Neural cell (in vitro differentiated cells): ENCODE results near the gene ABCA12. TPM values are rescaled to one million over a fixed set of nuclear protein-coding genes. Genes with fewer than 3 reads are reported as not detected.

Experiments used
- H2AFZ ChIP-seq: fragments of 200-600, 300-800 bp; sonication (generic), shearing (Covaris generic); 2 replicates; pipeline ENCODE4 v1.6.0; 2014; ENCODE audit warnings: low read depth, mild to moderate bottlenecking, antibody characterized with exemption, low read length, moderate library complexity
- H3F3A ChIP-seq: fragments of 200-600 bp; shearing (Covaris generic); 2 replicates; pipeline ENCODE4 v1.6.1; 2016; ENCODE audit warnings: mild to moderate bottlenecking, moderate library complexity, mixed read lengths, antibody characterized with exemption, low read length; ENCODE audit not compliant: insufficient read depth, poor library complexity, severe bottlenecking
- H3K27ac ChIP-seq: fragments of 200-600, 300-800 bp; sonication (generic), shearing (Covaris generic); 2 replicates; pipeline ENCODE4 v1.5.1; 2014; ENCODE audit warnings: mild to moderate bottlenecking, low read length, moderate library complexity
- H3K27me3 ChIP-seq: fragments of 300-800, 200-600 bp; sonication (generic), shearing (Covaris generic); 2 replicates; pipeline ENCODE4 v1.6.0; 2014; ENCODE audit warnings: mild to moderate bottlenecking, low read depth, low read length, moderate library complexity; ENCODE audit not compliant: insufficient read depth
- H3K36me3 ChIP-seq: fragments of 300-800, 200-600 bp; sonication (generic), shearing (Covaris generic); 2 replicates; pipeline ENCODE4 v1.5.1; 2014; ENCODE audit warnings: mild to moderate bottlenecking, antibody characterized with exemption, low read length, moderate library complexity; ENCODE audit not compliant: insufficient read depth
- H3K4me2 ChIP-seq: fragments of 300-800, 200-600 bp; sonication (generic), shearing (Covaris generic); 2 replicates; pipeline ENCODE4 v1.6.0; 2014; ENCODE audit warnings: mild to moderate bottlenecking, low read length
- H3K4me3 ChIP-seq: fragments of 300-800, 200-600 bp; sonication (generic), shearing (Covaris generic); 2 replicates; pipeline ENCODE4 v1.5.1; 2014; ENCODE audit warnings: mild to moderate bottlenecking, low read length, moderate library complexity
- H3K79me2 ChIP-seq: fragments of 200-600 bp; shearing (Covaris generic); replicated peaks from 2 replicates; pipeline ENCODE4 v1.6.0; 2014; ENCODE audit warnings: mild to moderate bottlenecking, low read length, moderate library complexity; ENCODE audit not compliant: insufficient read depth
- H3K9ac ChIP-seq: fragments of 300-800, 200-600 bp; sonication (generic), shearing (Covaris generic); 2 replicates; pipeline ENCODE4 v1.6.1; 2016; ENCODE audit warnings: mild to moderate bottlenecking, low read length, mixed read lengths
- H3K9me2 ChIP-seq: fragments of 200-600 bp; shearing (Covaris generic); 2 replicates; pipeline ENCODE4 v1.6.1; 2016; ENCODE audit warnings: mild to moderate bottlenecking, low read length, mixed read lengths; ENCODE audit not compliant: insufficient read depth
- H3K9me3 ChIP-seq: fragments of 200-600, 300-800 bp; sonication (generic), shearing (Covaris generic); 2 replicates; pipeline ENCODE4 v1.6.1; 2016; ENCODE audit warnings: mild to moderate bottlenecking, mixed run types, low read length, moderate library complexity, mixed read lengths
- H4K20me1 ChIP-seq: fragments of 200-600 bp; shearing (Covaris generic); 2 replicates; pipeline ENCODE4 v1.6.1; 2016; ENCODE audit warnings: mild to moderate bottlenecking, mixed run types; ENCODE audit not compliant: insufficient read depth
- CTCF ChIP-seq: fragments of 450-650 bp; IDR thresholded peaks from 2 replicates; pipeline ENCODE4 v1.5.1; 2014; ENCODE audit warnings: antibody characterized with exemption, mild to moderate bottlenecking, moderate library complexity; ENCODE audit not compliant: poor library complexity, severe bottlenecking
- EP300 ChIP-seq: fragments of 450-650 bp; conservative IDR thresholded peaks from 2 replicates; pipeline ENCODE4 v1.6.1; 2014; ENCODE audit warnings: antibody characterized with exemption, mild to moderate bottlenecking, moderate library complexity; ENCODE audit not compliant: poor library complexity, severe bottlenecking
- EZH2 ChIP-seq: fragments of 200-600, 300-800 bp; shearing (Covaris generic), sonication (generic); IDR thresholded peaks from 2 replicates; pipeline ENCODE4 v1.6.1; 2014; ENCODE audit warnings: antibody characterized with exemption, low read length, borderline replicate concordance, mild to moderate bottlenecking; ENCODE audit not compliant: insufficient read depth, poor library complexity, severe bottlenecking
- MXI1 ChIP-seq: fragments of 450-650 bp; conservative IDR thresholded peaks from 2 replicates; pipeline ENCODE4 v1.6.1; 2014; ENCODE audit warnings: antibody characterized with exemption, mild to moderate bottlenecking; ENCODE audit not compliant: poor library complexity, severe bottlenecking
- POLR2AphosphoS5 ChIP-seq: IDR thresholded peaks from 2 replicates; pipeline ENCODE4 v1.6.1; 2012
- RAD21 ChIP-seq: fragments of 450-650 bp; conservative IDR thresholded peaks from 2 replicates; pipeline ENCODE4 v1.6.1; 2014; ENCODE audit warnings: antibody characterized with exemption, mild to moderate bottlenecking, moderate library complexity
- SMC3 ChIP-seq: fragments of 450-650 bp; conservative IDR thresholded peaks from 2 replicates; pipeline ENCODE4 v1.6.1; 2014; ENCODE audit warnings: antibody characterized with exemption, mild to moderate bottlenecking, moderate library complexity; ENCODE audit not compliant: poor library complexity
- TAF1 ChIP-seq: IDR thresholded peaks from 2 replicates; pipeline ENCODE4 v1.6.1; 2012; ENCODE audit warnings: low read depth
- polyA plus RNA-seq: library from polyadenylated mRNA; depleted of rRNA; stranded (reverse); fragments of >200 nt; gene quantifications from 2 replicates; pipeline ENCODE4 v1.2.3, GENCODE V29; 2014
- TF ChIP-seq, protein P1 (sequence below): IDR thresholded peaks from 2 replicates; pipeline ENCODE4 v1.6.1; 2012; ENCODE audit warnings: borderline replicate concordance

ABCA12 gene
- polyA plus RNA-seq, 1 donor from 2014 or later = not detected

GRCh38 chr2:214960677-214961076 lies 177.7 kb downstream of the ABCA12 start:
- H2AFZ ChIP-seq = no peak overlapping the region
- no peak overlapping the region for H3K4me3 ChIP-seq
- H3F3A ChIP-seq = peaks cover 4% of the 10 kb centered on the region
- no peak overlapping the region for H3K9ac ChIP-seq
- H3K27me3 ChIP-seq = no peaks in the 10 kb centered on the region
- H3K79me2 ChIP-seq = no peaks in the 10 kb centered on the region
- no peak overlapping the region for H3K4me2 ChIP-seq
- H3K36me3 ChIP-seq = no peaks in the 10 kb centered on the region
- H3K27ac ChIP-seq = no peak overlapping the region
- no peaks in the 10 kb centered on the region for H3K9me3 ChIP-seq
- TF ChIP-seq, protein P1, sequence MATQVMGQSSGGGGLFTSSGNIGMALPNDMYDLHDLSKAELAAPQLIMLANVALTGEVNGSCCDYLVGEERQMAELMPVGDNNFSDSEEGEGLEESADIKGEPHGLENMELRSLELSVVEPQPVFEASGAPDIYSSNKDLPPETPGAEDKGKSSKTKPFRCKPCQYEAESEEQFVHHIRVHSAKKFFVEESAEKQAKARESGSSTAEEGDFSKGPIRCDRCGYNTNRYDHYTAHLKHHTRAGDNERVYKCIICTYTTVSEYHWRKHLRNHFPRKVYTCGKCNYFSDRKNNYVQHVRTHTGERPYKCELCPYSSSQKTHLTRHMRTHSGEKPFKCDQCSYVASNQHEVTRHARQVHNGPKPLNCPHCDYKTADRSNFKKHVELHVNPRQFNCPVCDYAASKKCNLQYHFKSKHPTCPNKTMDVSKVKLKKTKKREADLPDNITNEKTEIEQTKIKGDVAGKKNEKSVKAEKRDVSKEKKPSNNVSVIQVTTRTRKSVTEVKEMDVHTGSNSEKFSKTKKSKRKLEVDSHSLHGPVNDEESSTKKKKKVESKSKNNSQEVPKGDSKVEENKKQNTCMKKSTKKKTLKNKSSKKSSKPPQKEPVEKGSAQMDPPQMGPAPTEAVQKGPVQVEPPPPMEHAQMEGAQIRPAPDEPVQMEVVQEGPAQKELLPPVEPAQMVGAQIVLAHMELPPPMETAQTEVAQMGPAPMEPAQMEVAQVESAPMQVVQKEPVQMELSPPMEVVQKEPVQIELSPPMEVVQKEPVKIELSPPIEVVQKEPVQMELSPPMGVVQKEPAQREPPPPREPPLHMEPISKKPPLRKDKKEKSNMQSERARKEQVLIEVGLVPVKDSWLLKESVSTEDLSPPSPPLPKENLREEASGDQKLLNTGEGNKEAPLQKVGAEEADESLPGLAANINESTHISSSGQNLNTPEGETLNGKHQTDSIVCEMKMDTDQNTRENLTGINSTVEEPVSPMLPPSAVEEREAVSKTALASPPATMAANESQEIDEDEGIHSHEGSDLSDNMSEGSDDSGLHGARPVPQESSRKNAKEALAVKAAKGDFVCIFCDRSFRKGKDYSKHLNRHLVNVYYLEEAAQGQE = no peak
- TF ChIP-seq MXI1 (no peak), CTCF (peak; percentile 59), RAD21 (peak; percentile 61), EZH2 (no peak), SMC3 (peak; percentile 66), EP300 (no peak), TAF1 (no peak), POLR2AphosphoS5 (no peak)
- H4K20me1 ChIP-seq = no peaks in the 10 kb centered on the region
- H3K9me2 ChIP-seq = no peaks in the 10 kb centered on the region

DNA sequence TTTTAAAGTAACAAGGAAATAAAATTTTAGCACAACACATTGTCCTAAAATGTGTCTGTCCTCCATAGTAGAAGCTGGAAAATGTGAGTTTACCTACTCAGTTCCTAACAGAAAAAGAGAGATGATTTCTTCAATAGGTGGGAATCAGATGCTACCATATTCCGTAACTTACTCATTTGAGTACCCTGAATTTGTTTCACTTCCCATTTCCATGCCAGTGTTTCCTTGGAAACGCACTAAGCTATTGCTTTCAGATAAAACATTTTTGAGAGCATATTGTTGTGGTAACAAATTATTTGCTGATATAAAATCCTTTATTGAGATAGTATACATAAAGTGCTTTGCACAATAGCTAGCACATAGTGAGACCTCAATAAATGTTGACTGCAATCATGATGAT lies 191.5 kb downstream of the ABCA12 start:
- Histone ChIP-seq H3K4me3 (no peak overlapping the region), H3K27ac (no peak overlapping the region), H3K9me3 (no peaks in the 10 kb centered on the region), H3K9me2 (no peaks in the 10 kb centered on the region), H3F3A (no peaks in the 10 kb centered on the region), H3K9ac (no peak overlapping the region), H3K36me3 (no peaks in the 10 kb centered on the region), H3K4me2 (no peak overlapping the region), H4K20me1 (no peaks in the 10 kb centered on the region), H3K27me3 (no peaks in the 10 kb centered on the region), H3K79me2 (no peaks in the 10 kb centered on the region), H2AFZ (no peak overlapping the region)
- TF ChIP-seq, protein P1 = no peak
- TF ChIP-seq MXI1 = no peak
- no peak for TF ChIP-seq SMC3
- no peak for TF ChIP-seq RAD21
- TF ChIP-seq TAF1 = no peak
- TF ChIP-seq POLR2AphosphoS5 = no peak
- TF ChIP-seq EP300 = no peak
- no peak for TF ChIP-seq EZH2
